Glutamatergic neuron (in vitro differentiated cells): ENCODE results near the gene FNIP2. TPM values are rescaled to one million over a fixed set of nuclear protein-coding genes. Genes with fewer than 3 reads are reported as not detected.

Source experiments
- DNase-seq: peaks from one replicate; pipeline ENCODE4 v3.0.0; 2022
- H3K27ac Mint-ChIP-seq: one replicate; pipeline ENCODE4 v1.8.0; 2020; ENCODE audit warnings: mild to moderate bottlenecking, mixed read lengths, inconsistent platforms; ENCODE audit not compliant: unreplicated experiment
- H3K27me3 Mint-ChIP-seq: one replicate; pipeline ENCODE4 v1.8.0; 2020; ENCODE audit warnings: mild to moderate bottlenecking, moderate library complexity, mixed read lengths, inconsistent platforms; ENCODE audit not compliant: unreplicated experiment
- H3K36me3 Mint-ChIP-seq: one replicate; pipeline ENCODE4 v1.8.0; 2020; ENCODE audit warnings: mild to moderate bottlenecking, mixed read lengths, inconsistent platforms; ENCODE audit not compliant: unreplicated experiment
- H3K4me1 Mint-ChIP-seq: one replicate; pipeline ENCODE4 v1.8.0; 2020; ENCODE audit warnings: mild to moderate bottlenecking, low read depth, mixed read lengths, inconsistent platforms; ENCODE audit not compliant: unreplicated experiment
- H3K4me3 Mint-ChIP-seq: one replicate; pipeline ENCODE4 v1.8.0; 2020; ENCODE audit warnings: mild to moderate bottlenecking, mixed read lengths, inconsistent platforms; ENCODE audit not compliant: unreplicated experiment
- H3K9me3 Mint-ChIP-seq: one replicate; pipeline ENCODE4 v1.8.0; 2020; ENCODE audit warnings: mild to moderate bottlenecking, moderate library complexity, mixed read lengths, inconsistent platforms; ENCODE audit not compliant: unreplicated experiment
- CTCF ChIP-seq: fragments of 200-600 bp; sonication (generic); IDR thresholded peaks from one replicate; pipeline ENCODE4 v1.5.0; 2021; ENCODE audit not compliant: partially characterized antibody, unreplicated experiment
- total RNA-seq: library from RNA; stranded (reverse); fragmentation: NEBNext Ultra II Directional; extraction: Animal tissue kit (Norgen Biotek cat#: 25700); gene quantifications from one replicate; pipeline ENCODE4 v1.2.1, GENCODE V29; 2021; ENCODE audit not compliant: unreplicated experiment

Gene FNIP2
- total RNA-seq, 1 donor from 2014 or later: 53.2 TPM

GRCh38 chr4:158771776-158772175 lies 3.0 kb downstream of the FNIP2 start:
- no peak overlapping the region for H3K4me3 Mint-ChIP-seq
- no peaks in the 10 kb centered on the region for H3K36me3 Mint-ChIP-seq
- TF ChIP-seq CTCF: no peak
- no peak overlapping the region for H3K27ac Mint-ChIP-seq
- peaks cover 7% of the 10 kb centered on the region for H3K27me3 Mint-ChIP-seq
- H3K4me1 Mint-ChIP-seq: peaks cover 20% of the 10 kb centered on the region
- peaks cover 5% of the 10 kb centered on the region for H3K9me3 Mint-ChIP-seq
- no peak for DNase-seq

- no peak for TF ChIP-seq CTCF
- Mint-ChIP-seq H3K4me1 (peaks cover 17% of the 10 kb centered on the region), H3K27ac (no peak overlapping the region), H3K4me3 (no peak overlapping the region), H3K9me3 (no peaks in the 10 kb centered on the region), H3K36me3 (no peaks in the 10 kb centered on the region), H3K27me3 (no peaks in the 10 kb centered on the region)
- no peak for DNase-seq
Measured at GRCh38 chr4:158775091-158775651, 6.3 kb downstream of the FNIP2 start.

- H3K27ac Mint-ChIP-seq: no peak overlapping the region
- no peaks in the 10 kb centered on the region for H3K36me3 Mint-ChIP-seq
- H3K4me3 Mint-ChIP-seq: no peak overlapping the region
- H3K27me3 Mint-ChIP-seq: no peaks in the 10 kb centered on the region
- DNase-seq: no peak
- H3K4me1 Mint-ChIP-seq: peaks cover 17% of the 10 kb centered on the region
- TF ChIP-seq CTCF: no peak
- H3K9me3 Mint-ChIP-seq: no peaks in the 10 kb centered on the region
Measured at GRCh38 chr4:158776106-158776505, 7.3 kb downstream of the FNIP2 start.

- Mint-ChIP-seq H3K4me3 (no peak overlapping the region), H3K27ac (no peak overlapping the region), H3K27me3 (no peaks in the 10 kb centered on the region), H3K4me1 (peaks cover 9% of the 10 kb centered on the region), H3K9me3 (no peaks in the 10 kb centered on the region), H3K36me3 (no peaks in the 10 kb centered on the region)
- no peak for TF ChIP-seq CTCF
- DNase-seq: no peak
Measured at GRCh38 chr4:158777423-158778155, 8.8 kb downstream of the FNIP2 start.

- Mint-ChIP-seq H3K4me3 (no peak overlapping the region), H3K36me3 (no peaks in the 10 kb centered on the region), H3K27me3 (no peaks in the 10 kb centered on the region), H3K27ac (no peak overlapping the region), H3K9me3 (no peaks in the 10 kb centered on the region), H3K4me1 (peaks cover 13% of the 10 kb centered on the region)
- no peak for TF ChIP-seq CTCF
- no peak for DNase-seq
Measured at GRCh38 chr4:158778156-158778711, 9.4 kb downstream of the FNIP2 start.
